ENCODE results near the gene PNMA8C. TPM values are rescaled to one million over a fixed set of nuclear protein-coding genes. Genes with fewer than 3 reads are reported as not detected.

Gene PNMA8C
- total and polyA plus RNA-seq, 7 donors, result 0.23 to 0.36 (median 0.27) TPM; not detected in 2

DNA sequence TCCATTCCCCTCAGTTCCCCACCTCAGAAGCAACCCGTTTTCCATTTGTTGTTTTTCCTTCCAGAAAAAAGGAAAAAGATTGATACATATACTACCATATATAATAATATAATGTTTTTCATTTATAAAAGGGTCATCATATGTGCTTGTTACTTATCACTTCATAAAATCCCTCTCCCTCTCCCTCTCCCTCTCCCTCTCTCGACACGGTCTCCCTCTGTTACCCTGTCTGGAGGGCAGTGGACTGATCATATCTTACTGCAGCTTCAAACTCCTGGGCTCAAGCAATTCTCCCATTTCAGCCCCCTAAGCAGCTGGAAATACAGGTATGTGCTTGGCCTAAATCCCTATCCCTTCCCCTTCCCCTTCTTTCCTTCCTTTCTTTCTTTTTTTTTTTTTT lies 25.5 kb upstream of the PNMA8C start:
- TF ChIP-seq POLR2AphosphoS5 (IDR thresholded peaks at IDR 0.05) (no peak), EP300 (IDR thresholded peaks at IDR 0.05) (no peak), POLR2A (IDR thresholded peaks at IDR 0.05) (no peak)
- TF ChIP-seq, protein P1, sequence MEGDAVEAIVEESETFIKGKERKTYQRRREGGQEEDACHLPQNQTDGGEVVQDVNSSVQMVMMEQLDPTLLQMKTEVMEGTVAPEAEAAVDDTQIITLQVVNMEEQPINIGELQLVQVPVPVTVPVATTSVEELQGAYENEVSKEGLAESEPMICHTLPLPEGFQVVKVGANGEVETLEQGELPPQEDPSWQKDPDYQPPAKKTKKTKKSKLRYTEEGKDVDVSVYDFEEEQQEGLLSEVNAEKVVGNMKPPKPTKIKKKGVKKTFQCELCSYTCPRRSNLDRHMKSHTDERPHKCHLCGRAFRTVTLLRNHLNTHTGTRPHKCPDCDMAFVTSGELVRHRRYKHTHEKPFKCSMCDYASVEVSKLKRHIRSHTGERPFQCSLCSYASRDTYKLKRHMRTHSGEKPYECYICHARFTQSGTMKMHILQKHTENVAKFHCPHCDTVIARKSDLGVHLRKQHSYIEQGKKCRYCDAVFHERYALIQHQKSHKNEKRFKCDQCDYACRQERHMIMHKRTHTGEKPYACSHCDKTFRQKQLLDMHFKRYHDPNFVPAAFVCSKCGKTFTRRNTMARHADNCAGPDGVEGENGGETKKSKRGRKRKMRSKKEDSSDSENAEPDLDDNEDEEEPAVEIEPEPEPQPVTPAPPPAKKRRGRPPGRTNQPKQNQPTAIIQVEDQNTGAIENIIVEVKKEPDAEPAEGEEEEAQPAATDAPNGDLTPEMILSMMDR (IDR thresholded peaks at IDR 0.05), result no peak
- WGBS, 2 donors, result 38 to 68% methylated on average over 3 of the region's 3 CpGs
- DNase-seq, result no peak
- Histone ChIP-seq H3K27me3 (peaks cover 0 to 17% (median 0%) of the 10 kb centered on the region in 3 donors), H3K4me3 (no peak overlapping the region), H3K36me3 (no peaks in the 10 kb centered on the region), H3K27ac (no peak overlapping the region), H3K9me3 (no peaks in the 10 kb centered on the region), H3K4me1 (no peaks in the 10 kb centered on the region)
- intact Hi-C loops (cut with DNase I), result no loop called here

DNA sequence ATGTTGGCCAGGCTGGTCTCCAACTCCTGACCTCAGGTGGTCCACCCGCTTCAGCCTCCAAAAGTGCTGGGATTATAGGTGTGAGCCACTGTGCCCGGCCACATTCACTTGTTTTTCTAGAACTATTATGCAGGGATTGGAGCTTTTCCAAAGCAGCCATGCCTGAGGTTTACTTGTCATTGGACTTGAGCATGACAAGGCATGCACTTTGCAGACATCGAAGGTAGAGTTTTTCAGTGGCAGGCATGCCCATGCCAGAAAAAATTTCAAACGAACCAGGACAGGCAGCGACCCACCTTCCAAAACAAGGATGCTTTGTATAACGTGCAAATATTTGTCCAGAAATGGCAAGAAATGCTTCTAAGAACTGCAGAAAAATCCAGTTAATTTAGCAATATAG lies 24.9 kb upstream of the PNMA8C start:
- no peak overlapping the region for H3K27ac ChIP-seq
- peaks cover 0 to 17% (median 0%) of the 10 kb centered on the region in 3 donors for H3K27me3 ChIP-seq
- H3K9me3 ChIP-seq, result no peaks in the 10 kb centered on the region
- no peak overlapping the region for H3K4me3 ChIP-seq
- no peak for DNase-seq
- H3K4me1 ChIP-seq, result no peaks in the 10 kb centered on the region
- H3K36me3 ChIP-seq, result no peaks in the 10 kb centered on the region
- intact Hi-C loops (cut with DNase I), result no loop called here
- TF ChIP-seq, protein P1 (IDR thresholded peaks at IDR 0.05), result no peak
- TF ChIP-seq POLR2AphosphoS5 (IDR thresholded peaks at IDR 0.05), result no peak
- TF ChIP-seq EP300 (IDR thresholded peaks at IDR 0.05), result no peak
- no peak for TF ChIP-seq POLR2A (IDR thresholded peaks at IDR 0.05)
- 55 to 81% methylated on average over 6 of the region's 6 CpGs for WGBS, 2 donors

DNA sequence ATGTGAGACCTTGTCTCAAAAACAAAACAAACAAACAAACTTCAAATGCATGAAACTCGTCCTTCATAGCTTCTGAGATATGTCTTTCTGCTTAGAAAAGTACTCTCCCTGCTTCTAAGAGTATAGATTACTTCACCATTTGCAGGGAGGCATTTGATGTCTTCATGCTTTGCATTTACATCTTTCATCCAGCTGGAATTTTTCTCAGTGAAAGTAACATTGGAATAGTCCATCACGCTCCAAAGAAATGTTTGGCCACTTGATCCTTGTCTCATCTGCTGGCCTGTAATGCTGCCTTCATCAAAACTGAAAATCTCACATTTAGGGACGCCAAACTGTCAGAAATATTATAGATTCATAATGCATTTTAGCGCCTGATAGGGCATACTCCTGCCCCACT lies 23.4 kb upstream of the PNMA8C start:
- 37 to 49% methylated on average over 4 of the region's 4 CpGs for WGBS, 2 donors

DNA sequence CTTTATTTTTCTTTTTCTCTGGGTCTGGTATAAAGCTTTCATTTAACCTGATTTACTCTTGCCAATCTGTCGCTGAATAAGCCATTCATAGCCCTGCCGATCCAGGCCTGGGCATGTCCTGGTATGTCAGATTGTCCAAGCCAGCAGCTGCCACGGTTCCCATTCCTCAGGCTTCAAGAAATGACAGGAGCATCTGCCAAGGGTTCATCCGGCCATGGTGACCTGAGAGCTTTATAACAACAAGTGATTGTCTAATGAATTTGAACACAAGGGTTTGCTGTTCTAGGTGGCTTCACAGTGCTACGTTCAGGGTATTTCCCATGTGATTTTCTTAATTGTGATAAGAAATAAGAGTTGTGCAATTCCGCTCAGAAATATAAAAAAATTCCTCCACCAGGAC lies 22.6 kb upstream of the PNMA8C start:
- no peaks in the 10 kb centered on the region for H3K9me3 ChIP-seq
- no peaks in the 10 kb centered on the region for H3K36me3 ChIP-seq
- TF ChIP-seq EP300 (IDR thresholded peaks at IDR 0.05) (no peak), POLR2A (IDR thresholded peaks at IDR 0.05) (no peak), POLR2AphosphoS5 (IDR thresholded peaks at IDR 0.05) (no peak)
- TF ChIP-seq, protein P1 (IDR thresholded peaks at IDR 0.05), result no peak
- 71 to 82% methylated on average over 6 of the region's 6 CpGs for WGBS, 2 donors
- intact Hi-C loops (cut with DNase I), result no loop called here
- H3K27me3 ChIP-seq, result no peaks in the 10 kb centered on the region
- H3K27ac ChIP-seq, result no peak overlapping the region
- no peak overlapping the region for H3K4me3 ChIP-seq
- no peaks in the 10 kb centered on the region for H3K4me1 ChIP-seq
- DNase-seq, result no peak

More for the DNA sequence above, 23.4 kb upstream of the PNMA8C start:
- H3K4me3 ChIP-seq, result no peak overlapping the region
- peaks cover 0 to 7% (median 0%) of the 10 kb centered on the region in 3 donors for H3K27me3 ChIP-seq
- no peaks in the 10 kb centered on the region for H3K4me1 ChIP-seq
- TF ChIP-seq, protein P1 (IDR thresholded peaks at IDR 0.05), result no peak
- TF ChIP-seq POLR2AphosphoS5 (IDR thresholded peaks at IDR 0.05) (no peak), POLR2A (IDR thresholded peaks at IDR 0.05) (no peak), EP300 (IDR thresholded peaks at IDR 0.05) (no peak)
- DNase-seq, result no peak
- no peaks in the 10 kb centered on the region for H3K36me3 ChIP-seq
- H3K9me3 ChIP-seq, result no peaks in the 10 kb centered on the region
- intact Hi-C loops (cut with DNase I), result no loop called here
- no peak overlapping the region for H3K27ac ChIP-seq

DNA sequence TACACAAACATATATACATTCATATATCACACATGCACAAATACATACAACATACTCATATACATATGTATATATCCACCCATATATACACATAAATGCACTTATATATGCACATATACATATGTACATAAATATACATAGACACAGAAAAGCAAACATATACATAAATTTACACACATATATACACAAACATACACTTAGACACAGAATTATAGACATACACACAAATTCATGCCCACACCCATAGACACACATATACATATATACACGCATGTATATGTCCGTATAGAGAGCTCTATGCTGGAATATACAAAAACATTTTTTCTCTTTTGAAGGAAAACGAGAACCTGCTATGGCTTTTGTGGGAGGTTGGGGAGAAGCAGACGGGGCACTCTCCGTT lies 22.0 kb upstream of the PNMA8C start:
- intact Hi-C loops (cut with DNase I), result no loop called here
- Histone ChIP-seq H3K4me1 (no peaks in the 10 kb centered on the region), H3K4me3 (no peak overlapping the region), H3K27ac (no peak overlapping the region), H3K27me3 (no peaks in the 10 kb centered on the region), H3K9me3 (no peaks in the 10 kb centered on the region), H3K36me3 (no peaks in the 10 kb centered on the region)
- TF ChIP-seq POLR2A (IDR thresholded peaks at IDR 0.05) (no peak), POLR2AphosphoS5 (IDR thresholded peaks at IDR 0.05) (no peak), EP300 (IDR thresholded peaks at IDR 0.05) (no peak)
- TF ChIP-seq, protein P1 (IDR thresholded peaks at IDR 0.05), result no peak
- DNase-seq, result no peak
- 84 to 86% methylated on average over 5 of the region's 5 CpGs for WGBS, 2 donors
